Left forelimb (tissue), 1 donor: ENCODE data around the gene JAK1.
"Not testable (repeated sequence)": the region's sequence is repeated elsewhere in the genome, so short reads cannot be mapped to it uniquely, and the experiment has no call there.

Experiments used
- DNase-seq: peaks from one replicate; pipeline ENCODE4 v3.0.0-alpha.2; 2018; ENCODE audit warnings: low spot score

The JAK1 gene

DNA sequence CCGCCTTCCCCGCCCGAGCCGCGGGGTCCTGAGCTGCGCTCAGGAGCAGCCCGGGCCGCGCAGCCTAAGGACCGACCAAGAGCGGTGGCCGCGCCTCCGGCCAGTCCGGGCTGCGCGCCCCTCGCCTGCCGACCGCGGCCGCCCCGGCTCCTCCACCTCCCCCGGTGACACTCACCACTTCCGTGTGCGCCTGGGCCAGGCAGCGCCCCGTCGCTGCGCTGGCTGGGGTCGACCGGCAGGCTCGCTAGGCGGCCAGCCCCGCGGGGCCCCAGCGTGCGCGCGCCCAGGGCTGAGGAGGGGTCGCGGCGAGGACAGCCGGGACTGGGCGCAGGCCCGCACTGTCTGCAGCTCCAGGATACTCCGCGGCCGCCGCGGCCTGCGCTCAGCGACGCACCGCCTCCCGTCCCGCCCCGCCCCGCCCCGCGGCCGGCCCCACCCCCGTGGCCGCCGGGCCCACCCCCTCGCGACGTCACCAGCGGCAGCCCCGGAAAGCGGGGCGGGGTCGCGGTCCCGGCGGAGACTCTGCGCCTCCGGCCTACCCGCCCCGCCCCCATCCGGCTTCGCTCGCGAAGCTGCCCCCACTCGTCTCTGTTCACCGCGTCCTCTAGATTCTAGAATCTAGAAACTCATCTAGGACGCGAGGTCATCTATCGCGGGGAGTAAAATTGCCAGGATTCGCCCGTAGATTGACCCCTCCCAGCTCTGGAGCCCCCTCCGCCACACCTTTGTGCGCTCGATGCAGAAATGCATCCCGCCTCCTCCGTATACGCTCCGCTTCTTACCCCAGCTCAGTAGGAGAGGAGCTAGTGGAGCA, at the start of gene JAK1:
TSS of gene JAK1 (minus strand) at position 392 of the 814 bp plus-strand sequence. CDS start 80,285 bp downstream, outside the sequence.
- peak; percentile 94 for DNase-seq

DNA sequence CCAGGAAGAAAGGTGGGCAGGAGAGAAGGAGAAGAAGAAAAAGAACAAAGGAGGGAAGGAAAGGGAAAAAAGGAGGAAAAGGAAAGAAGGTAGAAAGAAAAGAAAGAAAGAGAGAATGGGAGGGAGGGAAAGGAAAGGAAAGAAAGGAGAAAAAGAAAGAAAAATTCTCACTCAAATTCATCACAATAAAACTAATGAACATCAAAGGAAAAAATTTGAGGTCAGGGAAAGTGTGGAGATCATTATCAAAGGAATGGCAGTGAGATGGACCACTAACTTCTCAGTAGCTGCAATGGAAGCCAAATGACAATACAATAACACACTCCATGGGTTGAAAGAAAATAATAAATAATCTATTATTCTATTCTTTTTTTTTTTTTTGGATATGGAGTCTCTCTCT, 48.0 kb upstream of the JAK1 start:
- DNase-seq = no peak

DNA sequence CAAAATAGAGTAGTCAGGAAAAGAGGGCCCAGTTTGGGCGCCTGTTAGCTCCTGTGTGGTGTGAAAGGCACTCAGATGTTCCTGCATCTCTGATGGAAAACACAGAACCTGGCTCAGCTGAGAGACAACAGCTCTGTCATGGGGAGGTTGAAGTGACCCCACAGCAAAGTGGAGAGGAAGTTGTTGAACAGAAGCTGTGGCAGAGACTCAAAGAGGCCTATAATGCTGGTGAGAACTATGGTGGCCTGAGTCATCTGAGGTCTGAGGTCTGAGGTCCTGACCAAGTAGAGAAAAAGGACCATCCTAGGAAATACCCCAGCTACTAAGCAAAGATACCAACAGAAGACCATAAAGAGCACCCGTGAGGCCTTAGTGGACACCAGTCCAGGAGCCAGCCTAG, 45.6 kb upstream of the JAK1 start:
- DNase-seq = no peak

DNA sequence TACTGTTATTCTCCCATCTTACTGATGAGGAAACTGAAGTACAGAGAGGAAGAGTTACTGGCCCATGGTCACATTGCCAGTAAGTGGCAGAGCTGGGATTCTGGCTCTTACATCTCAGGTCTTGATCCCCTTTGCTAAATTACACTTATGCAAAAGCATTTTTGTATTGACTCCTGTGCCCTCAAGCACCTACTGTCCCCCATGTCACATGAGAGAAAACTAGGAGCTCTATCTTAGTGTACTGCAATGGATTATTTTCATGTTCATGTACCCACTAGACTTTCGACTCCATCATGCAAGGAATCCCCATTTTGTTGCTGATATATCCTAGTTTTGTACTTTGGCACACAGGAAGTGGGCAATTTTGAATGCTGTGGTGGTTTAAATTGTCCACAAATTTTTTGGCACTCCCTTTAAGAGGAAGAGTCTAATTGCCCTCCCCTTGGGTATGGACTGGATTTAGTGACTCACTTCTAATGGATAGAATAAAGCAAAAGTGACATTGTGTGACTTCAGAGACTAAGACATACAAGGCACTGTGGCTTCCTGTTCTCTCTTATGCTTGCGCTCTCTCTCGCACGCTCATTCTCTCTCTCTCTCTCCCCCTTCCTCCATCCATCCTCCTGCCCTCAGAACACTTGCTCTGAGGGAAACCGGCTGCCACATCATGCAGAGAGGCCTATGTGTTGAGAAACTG, 43.5 kb upstream of the JAK1 start:
- DNase-seq = no peak

DNA sequence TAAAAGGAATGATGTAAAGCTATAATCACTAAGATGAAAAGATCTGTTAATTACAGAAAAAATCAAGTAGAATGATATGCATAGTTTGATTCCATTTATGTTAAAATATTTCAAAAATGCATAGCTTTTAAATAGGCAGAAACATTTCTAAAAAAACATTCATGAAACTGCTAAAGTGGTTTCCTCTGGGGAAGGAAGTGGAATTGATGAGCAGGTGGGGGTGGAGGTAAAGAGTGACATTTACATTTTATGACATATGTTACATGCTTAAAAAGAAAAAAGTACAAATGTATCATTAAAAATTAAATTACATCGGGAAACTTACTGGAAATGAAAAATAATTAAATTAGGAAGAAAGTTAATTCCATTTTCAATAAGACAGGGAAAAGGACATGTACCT, 42.8 kb upstream of the JAK1 start:
- no peak for DNase-seq

DNA sequence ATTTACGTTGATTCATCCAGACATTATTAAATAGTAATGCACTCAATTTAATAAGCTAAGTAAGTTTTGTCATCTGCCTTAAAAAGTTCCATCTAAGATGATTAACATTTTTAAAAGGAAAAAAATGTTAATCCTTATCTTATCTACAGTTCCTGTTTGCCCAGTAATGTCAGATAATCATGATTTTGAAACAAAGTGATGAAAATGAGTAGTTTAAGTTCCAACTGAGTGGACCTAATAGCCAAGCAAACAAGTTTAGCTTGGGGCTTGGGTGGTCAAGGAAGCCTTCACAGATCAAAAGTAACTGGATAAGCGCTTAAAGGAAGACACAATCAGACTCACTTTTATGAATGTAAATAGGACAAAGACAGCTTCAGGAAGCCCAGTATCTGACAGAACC, 40.5 kb upstream of the JAK1 start:
- no peak for DNase-seq

DNA sequence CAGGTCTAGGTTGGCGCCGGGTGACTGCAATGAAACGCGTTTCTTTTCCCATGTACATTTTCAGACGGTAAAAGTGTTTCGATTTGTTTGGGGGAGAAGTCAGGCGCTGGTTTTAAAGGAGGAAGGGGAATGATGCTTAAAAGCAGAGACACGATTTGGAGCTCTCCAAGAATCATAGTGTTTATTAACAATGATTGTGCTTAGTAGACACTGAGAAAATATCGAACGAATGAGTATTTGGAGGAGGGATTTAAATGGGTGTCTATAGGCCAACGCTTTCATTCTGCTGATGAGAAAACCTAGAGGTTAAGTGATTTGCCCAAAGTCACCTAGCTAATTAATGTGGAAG, 36.9 kb upstream of the JAK1 start:
- DNase-seq = no peak

DNA sequence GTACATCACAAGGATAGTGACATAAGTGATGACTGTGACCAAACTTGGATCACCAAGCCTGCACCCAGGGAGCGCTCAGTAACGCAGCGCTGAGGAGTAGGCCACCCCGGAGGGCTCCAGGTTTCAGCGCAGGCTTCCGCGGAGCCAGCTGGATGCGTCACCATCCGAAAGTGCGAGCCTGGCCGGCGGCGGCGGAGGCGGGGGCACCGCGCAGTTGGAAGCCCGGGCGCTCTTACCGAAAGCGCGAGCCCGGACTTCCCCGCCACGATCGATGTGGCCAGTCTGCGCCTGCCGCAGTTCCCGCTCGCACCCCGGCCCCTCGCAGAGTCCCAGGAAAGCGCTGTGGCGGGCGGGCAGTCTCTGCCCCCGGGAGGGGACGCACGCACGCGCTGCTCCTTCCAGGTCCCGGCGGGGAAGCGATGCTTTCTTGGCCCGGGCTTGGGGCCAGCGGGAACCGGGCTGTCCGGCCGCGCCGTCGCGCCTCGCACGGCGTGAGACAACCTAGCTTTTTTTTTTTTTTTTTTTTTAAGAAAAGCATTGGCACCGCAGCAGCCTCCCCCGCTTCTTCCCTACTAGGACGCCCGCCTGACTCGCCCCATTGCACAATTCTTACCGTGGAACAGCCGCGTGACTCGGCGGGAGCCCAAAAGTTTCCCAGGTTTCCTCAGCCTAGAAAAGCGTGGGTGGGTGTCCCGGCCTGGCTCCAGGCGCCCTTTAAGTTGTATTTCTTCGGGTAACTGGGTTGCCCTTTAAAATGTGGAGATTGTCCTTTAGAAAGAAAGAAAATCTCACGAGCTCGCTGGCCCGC, 36.4 kb upstream of the JAK1 start:
- peak; percentile 84 for DNase-seq

DNA sequence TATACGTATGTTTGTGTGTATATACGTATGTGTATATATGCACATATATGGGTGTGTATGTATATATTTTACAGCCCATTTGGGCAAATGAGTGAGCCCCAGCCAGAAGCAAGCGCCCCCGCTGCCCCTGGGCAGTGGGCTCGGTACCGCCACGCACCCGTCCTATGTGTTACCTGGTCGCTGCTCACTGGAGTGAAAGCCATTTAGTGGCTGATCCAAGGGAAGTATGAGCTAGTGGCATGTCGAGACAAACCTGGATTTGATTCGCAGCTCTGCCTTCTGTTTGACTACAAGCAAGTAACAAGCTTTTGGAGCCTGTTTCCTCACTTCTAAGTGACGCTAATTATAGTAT, 35.8 kb upstream of the JAK1 start:
- DNase-seq = no peak

DNA sequence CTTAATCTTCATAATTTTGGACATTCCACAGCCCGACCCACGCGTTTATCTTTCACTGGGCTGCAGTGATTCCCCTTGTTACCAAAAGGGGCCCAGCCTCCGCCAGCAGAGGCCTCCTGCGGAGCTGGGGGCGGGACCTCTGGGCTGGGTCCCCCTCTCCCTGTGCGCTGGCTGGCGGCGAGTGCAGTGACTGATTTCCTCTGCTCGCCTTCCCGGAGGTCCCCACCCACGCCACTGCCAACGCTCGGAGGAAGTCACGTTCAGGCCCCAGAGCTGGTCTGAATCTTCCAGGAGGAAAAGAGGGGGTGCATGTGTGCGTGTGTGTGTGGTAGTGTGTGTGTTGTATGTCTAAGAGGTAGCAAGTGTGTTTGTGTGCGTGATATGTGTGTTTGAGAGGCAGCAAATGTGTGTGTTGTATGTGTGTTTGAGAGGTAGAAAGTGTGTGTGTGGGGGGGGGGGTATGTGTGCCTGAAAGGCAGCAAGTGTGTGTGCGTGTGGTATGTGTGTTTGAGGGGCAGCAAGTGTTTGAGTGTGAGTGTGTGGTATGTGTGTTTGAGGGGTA, 35.0 kb upstream of the JAK1 start:
- peak; percentile 70 for DNase-seq

DNA sequence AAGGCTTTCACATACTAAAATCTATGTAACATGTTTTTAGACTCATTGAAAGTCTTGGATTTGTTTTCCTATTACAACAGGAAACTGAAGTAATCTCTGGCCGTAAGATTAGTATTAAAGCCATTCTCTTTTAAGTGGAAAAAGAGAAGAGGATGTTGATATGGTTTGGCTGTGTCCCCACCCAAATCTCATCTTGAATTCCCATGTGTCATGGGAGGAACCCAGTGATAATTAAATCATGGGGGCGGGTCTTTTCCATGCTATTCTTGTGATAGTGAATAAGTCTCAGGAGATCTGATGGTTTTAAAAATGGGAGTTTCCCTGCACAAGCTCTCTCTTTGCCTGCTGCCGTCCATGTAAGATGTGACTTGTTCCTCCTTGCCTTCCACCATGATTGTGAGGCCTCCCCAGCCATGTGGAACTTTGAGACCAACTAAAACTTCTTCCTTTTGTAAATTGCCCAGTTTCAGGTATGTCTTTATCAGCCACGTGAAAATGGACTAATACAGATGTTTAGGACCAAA, 32.1 kb upstream of the JAK1 start:
- not testable (repeated sequence) for DNase-seq

DNA sequence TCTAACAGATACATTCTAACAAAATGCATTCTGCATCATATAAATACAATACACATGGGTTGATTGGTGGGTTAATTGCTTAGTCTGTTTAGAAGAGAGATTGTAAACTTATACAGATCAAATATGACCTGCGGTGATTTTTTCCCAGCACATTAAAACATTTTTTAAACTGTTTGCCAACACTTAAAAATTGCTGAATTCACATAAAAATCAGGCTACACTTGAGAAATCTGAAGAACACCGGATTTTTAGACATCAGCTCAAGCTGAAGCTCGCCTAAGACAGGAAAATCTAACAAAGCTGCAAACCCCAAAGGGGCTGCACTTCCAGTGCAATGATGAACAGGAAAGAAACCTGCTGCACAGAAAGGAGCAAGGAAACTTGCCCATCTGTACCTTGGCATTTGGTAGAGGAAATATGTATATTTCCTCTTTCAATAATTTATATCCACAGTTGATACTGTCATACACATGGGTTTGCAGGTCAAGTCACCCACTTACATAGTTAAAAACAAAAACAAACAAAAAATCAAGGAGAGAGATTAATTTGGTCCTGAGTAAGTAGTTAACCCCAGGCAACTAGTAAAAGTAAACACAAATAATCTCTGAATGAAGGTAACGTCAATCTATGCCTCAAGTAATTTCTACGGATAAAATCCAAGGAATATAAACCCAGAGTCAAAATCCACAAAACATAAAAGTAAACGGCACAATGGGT, 30.4 kb upstream of the JAK1 start:
- no peak for DNase-seq

DNA sequence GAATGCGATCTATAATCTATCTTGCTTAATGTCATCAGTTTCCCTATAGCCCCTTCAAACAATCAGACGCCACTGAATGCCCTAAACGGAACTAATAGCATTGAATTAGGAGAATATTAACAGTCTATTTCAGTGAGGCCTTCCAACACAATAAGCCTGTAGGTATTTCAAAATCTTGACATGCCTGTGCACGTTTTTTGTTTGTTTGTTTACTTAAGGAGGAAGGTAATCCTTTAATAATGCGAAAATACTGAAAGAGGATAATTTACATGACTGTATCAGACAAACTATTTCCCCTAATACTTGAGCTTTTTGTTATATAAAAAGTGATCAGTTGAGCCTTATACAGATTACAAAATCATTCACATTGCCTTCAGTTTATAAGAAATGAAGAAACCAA, 29.0 kb upstream of the JAK1 start:
- no peak for DNase-seq

DNA sequence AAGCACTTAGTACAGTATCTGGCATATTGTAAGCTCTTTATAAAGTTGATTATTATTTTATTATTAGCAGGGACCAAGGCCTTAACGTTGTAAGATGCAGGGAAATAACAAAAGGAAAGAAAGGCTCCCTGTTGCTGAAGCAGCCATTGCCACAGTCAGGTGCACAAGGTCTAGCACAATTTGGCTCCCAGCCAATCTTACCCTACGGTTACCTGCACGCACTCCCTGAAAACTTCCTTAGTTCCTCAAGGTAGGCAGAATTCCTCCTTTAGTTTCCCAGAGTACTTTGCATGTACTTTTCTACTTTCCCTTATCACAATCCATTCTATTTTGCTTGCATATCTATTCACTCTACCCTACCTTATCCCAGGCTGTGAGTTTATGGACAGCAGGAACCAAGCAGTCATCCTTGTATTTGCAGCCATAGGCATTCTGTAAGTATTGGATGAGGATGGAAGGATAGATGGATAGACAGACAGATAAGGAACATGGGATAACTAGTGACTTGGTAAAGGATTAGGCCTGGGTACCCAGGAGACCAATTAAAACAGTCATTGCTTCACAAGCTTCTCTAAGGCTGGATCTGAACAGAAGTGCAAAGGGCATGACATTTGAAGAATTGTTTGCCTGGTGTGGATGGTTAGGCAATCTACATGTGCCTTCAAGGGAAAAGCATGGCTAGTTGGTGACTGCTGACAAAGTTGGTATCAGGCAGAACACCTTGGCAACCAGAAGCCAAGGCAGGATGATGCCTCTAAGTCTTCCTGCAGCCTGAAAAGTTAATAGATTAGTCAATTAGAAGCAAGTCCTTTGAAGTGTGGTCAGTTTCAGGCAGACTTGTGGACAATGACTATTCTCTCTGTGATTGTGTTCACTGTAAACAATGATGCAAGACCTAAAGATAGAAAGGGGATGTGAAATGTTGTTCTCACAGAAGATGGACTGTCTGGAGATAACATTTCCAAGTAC, 20.8 kb upstream of the JAK1 start:
- no peak for DNase-seq

DNA sequence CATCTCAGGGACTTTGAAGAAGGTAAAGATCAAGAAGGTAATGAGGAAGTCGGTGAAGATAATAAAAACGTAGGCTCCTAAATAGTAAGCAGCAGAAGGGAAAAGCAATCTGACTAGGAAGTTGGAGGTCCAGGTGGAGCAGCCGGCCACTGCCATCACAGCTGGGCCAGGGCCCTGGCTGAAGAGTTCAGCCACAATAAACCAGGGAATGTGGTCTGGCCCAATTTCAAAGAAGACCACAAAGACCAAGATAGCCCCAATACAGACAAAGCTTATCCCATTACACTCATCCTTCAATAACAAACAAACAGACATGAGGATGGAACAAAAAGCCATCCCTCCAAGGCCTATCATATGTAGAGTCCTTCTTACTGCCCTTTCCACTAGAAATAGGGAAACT, 18.4 kb upstream of the JAK1 start:
- no peak for DNase-seq

DNA sequence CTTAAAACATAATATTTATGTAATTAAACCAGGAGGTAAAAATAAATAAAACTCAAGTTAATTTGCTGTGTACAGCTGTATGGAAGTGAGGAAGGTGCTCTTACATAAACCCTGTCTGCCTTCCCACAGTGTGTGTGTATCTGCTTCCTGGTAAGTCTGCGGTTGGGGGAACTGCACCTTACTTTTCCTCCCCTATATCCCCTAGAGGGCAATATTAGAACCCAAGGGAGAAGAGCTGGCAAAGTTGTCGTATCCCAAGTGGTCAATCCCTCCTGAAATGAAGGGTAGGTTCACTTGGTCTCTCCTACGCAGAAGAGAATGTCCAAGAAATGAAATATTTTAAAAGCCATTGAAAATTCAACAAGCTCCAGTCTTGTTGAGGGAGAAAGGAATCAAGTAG, 17.8 kb upstream of the JAK1 start:
- no peak for DNase-seq

DNA sequence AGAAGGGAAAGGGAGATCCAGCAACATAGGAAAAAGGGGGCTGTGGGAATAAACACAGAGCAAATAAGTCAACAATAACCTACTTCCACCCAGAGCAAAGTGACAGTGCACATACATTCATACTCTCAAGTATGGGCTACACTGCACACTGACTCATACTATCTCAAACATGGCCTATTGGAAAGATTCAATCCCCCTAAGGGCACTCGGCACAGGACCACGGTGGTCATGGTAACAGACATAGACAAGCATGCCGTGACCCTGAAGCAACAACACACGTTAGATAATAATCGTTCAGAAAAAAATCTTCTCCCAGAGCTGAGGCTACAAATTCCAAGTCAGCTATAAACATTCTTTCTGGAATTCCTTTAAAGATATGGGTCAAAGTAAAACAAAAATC, 16.8 kb upstream of the JAK1 start:
- DNase-seq = no peak

DNA sequence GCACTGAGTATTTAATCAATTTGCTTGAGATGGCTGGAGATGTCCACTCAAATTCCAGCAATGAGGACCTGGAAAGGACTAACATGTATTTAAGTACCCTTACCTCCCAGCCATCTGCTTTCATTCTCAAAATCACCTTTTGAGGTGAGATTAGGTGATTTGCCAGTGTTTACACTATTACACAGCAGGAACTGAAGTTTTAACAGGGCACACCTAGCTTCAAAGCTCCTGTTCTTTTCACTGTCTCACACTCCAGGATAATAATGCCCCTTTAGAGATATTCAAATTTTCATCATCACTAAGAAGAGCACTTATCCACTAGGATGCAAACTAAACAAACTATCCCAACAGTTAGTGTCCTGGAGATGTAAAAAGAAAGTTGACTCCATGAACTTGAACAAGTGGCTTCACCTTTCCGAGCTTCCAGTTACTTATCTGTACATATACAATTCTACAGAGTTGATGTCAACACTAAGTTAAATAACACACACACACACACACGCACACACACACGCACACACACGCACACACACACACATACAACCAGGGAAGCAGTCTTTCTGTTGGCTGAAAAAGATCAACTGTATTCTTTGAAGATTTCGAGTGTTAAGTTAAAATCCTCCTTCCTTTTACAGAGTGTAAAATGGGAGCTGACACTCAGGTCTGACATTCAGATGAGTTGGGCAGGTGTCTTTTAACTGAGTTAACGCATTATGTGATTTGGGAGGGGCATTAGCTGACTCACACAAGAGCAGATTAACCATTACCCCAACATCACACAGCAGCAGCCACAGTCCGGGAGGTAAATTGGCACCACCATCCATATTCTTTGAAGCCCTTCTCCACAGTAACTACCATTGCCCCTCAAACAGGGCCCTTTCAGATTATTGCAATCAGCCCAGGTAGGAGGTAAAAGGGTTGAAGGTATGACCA, 15.5 kb upstream of the JAK1 start:
- DNase-seq = no peak
